Fibroblast of lung (primary cell): ENCODE measurements around the gene NAXD. TPM values are rescaled to one million over a fixed set of nuclear protein-coding genes. Genes with fewer than 3 reads are reported as not detected.

Source experiments
- DNase-seq, 2 donors: peaks; one replicate each; pipeline versions ENCODE4 v3.0.0 to v3.0.0-alpha.2; 2010; ENCODE audit warnings: low read depth in 2 of 2
- H2AFZ ChIP-seq: 2 replicates; pipeline ENCODE4 v1.5.1; 2012; ENCODE audit warnings: low read length, control low read depth, inconsistent platforms
- H3K27ac ChIP-seq: 2 replicates; pipeline ENCODE4 v1.5.1; 2011; ENCODE audit warnings: low read length, control low read depth; ENCODE audit not compliant: insufficient read depth
- H3K27me3 ChIP-seq: 2 replicates; pipeline ENCODE4 v1.5.1; 2011; ENCODE audit warnings: mild to moderate bottlenecking, low read length; ENCODE audit not compliant: control insufficient read depth, insufficient read depth
- H3K36me3 ChIP-seq: 2 replicates; pipeline ENCODE4 v1.5.1; 2011; ENCODE audit warnings: low read length; ENCODE audit not compliant: control insufficient read depth, insufficient read depth
- H3K4me1 ChIP-seq: 2 replicates; pipeline ENCODE4 v1.5.1; 2011; ENCODE audit warnings: low read length; ENCODE audit not compliant: control insufficient read depth, insufficient read depth; ENCODE audit errors: extremely low read depth
- H3K4me2 ChIP-seq: 2 replicates; pipeline ENCODE4 v1.5.1; 2011; ENCODE audit warnings: low read length, control low read depth; ENCODE audit not compliant: insufficient read depth; ENCODE audit errors: extremely low read depth
- H3K4me3 ChIP-seq, 4 experiments: fragments of 200-600 bp in 1 of 4; sonication (generic) in 1 of 4; replicated peaks in 1 of 4; 2 replicates each; pipeline ENCODE4 v1.5.1; 2011 to 2016; ENCODE audit warnings: low read length in 4 of 4, low read depth in 3 of 4, mild to moderate bottlenecking in 3 of 4, control low read depth in 2 of 4, inconsistent platforms in 1 of 4, mixed read lengths in 1 of 4; ENCODE audit not compliant: insufficient read depth in 1 of 4; ENCODE audit errors: control extremely low read depth in 1 of 4
- H3K79me2 ChIP-seq: 2 replicates; pipeline ENCODE4 v1.5.1; 2012; ENCODE audit warnings: mild to moderate bottlenecking, low read length, inconsistent platforms; ENCODE audit not compliant: control insufficient read depth, insufficient read depth
- H3K9ac ChIP-seq: 2 replicates; pipeline ENCODE4 v1.5.1; 2011; ENCODE audit warnings: mild to moderate bottlenecking, low read length, control low read depth; ENCODE audit not compliant: insufficient read depth
- H3K9me3 ChIP-seq: 2 replicates; pipeline ENCODE4 v1.5.1; 2012; ENCODE audit warnings: low read depth, low read length; ENCODE audit not compliant: control insufficient read depth, insufficient read depth
- H4K20me1 ChIP-seq: 2 replicates; pipeline ENCODE4 v1.5.1; 2011; ENCODE audit warnings: low read length; ENCODE audit not compliant: control insufficient read depth, insufficient read depth; ENCODE audit errors: extremely low read depth
- CTCF ChIP-seq, 2 donors: IDR thresholded peaks in 1 of 2; conservative IDR thresholded peaks in 1 of 2; 1 replicate in 1 of 2; 2 replicates in 1 of 2; pipeline ENCODE4 v1.5.1; 2011 to 2012; ENCODE audit warnings: low read length in 2 of 2, control low read depth in 1 of 2, inconsistent platforms in 1 of 2, low read depth in 1 of 2, mild to moderate bottlenecking in 1 of 2
- EZH2 ChIP-seq: IDR thresholded peaks from 2 replicates; pipeline ENCODE4 v1.5.1; 2012; ENCODE audit warnings: low read length, control low read depth, mild to moderate bottlenecking; ENCODE audit errors: missing control alignments
- polyA plus RNA-seq, 2 donors: library from polyadenylated mRNA; depleted of rRNA in 1 of 2; stranded (reverse) in 1 of 2; unstranded in 1 of 2; fragments of >200 nt; gene quantifications; 2 replicates each; pipeline ENCODE4 v1.2.1, GENCODE V29; 2011 to 2012; ENCODE audit warnings: missing spikeins in 1 of 2
- total RNA-seq: library from RNA; depleted of rRNA; stranded (reverse); fragments of >200 nt; gene quantifications from 2 replicates; pipeline ENCODE4 v1.2.1, GENCODE V29; 2014

Gene NAXD
- total and polyA plus RNA-seq, 2 donors (not counting 1 experiment from before 2014, with no cell fraction given) = 22.4 to 34.0 TPM

DNA sequence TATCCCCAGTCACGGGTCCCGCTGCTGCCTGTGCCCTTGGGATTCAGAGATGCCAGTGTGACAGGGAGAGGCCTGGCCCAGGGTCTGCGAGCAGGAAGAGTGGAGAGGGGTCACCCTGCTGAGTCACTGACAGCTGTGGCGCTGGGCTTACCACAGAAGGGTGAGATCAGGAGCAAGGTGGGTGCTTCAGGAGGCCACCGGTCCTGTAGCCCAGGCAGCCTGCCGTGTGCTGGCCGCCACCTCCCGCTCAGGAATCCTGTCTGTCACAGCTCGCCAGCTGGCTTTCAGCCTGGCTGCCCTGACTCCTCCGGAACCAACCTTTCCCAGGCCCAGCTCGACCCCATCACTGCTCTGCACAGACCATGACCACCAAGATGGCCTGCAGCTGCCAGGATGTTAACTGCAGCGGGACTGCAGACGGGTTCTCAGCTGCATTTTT is 25.3 kb downstream of the NAXD start:
- H3K9me3 ChIP-seq = no peaks in the 10 kb centered on the region
- H3K4me1 ChIP-seq = peaks cover 9% of the 10 kb centered on the region
- H3K9ac ChIP-seq = no peak overlapping the region
- no peak for TF ChIP-seq CTCF (conservative IDR thresholded peaks at IDR 0.05 in 1 of 2, IDR thresholded peaks at IDR 0.05 in 1 of 2; ENCODE audit: low read depth in 1 of 2, low read length in 2 of 2)
- no peak for TF ChIP-seq EZH2
- peaks cover 44% of the 10 kb centered on the region for H3K36me3 ChIP-seq
- H4K20me1 ChIP-seq = peaks cover 1% of the 10 kb centered on the region
- peak; percentile 62 to 63 for DNase-seq
- H3K27me3 ChIP-seq = no peaks in the 10 kb centered on the region
- H3K4me2 ChIP-seq = no peak overlapping the region
- H3K27ac ChIP-seq = peak overlapping the region; percentile 26
- no peak overlapping the region for H2AFZ ChIP-seq
- no peak overlapping the region for H3K4me3 ChIP-seq
- H3K79me2 ChIP-seq = no peaks in the 10 kb centered on the region

GRCh38 chr13:110641055-110642015 is 26.0 kb downstream of the NAXD start:
- peak; percentile 39 to 48 for DNase-seq
- peaks cover 9% of the 10 kb centered on the region for H3K4me1 ChIP-seq
- H3K27me3 ChIP-seq = no peaks in the 10 kb centered on the region
- no peaks in the 10 kb centered on the region for H3K79me2 ChIP-seq
- no peak overlapping the region for H3K4me2 ChIP-seq
- H4K20me1 ChIP-seq = peaks cover 1% of the 10 kb centered on the region
- H3K27ac ChIP-seq = peak overlapping the region; percentile 64
- no peaks in the 10 kb centered on the region for H3K9me3 ChIP-seq
- H3K9ac ChIP-seq = no peak overlapping the region
- no peak for TF ChIP-seq EZH2
- TF ChIP-seq CTCF (conservative IDR thresholded peaks at IDR 0.05 in 1 of 2, IDR thresholded peaks at IDR 0.05 in 1 of 2; ENCODE audit: low read depth in 1 of 2, low read length in 2 of 2) = no peak
- H3K4me3 ChIP-seq = no peak overlapping the region
- peaks cover 41% of the 10 kb centered on the region for H3K36me3 ChIP-seq
- no peak overlapping the region for H2AFZ ChIP-seq

DNA sequence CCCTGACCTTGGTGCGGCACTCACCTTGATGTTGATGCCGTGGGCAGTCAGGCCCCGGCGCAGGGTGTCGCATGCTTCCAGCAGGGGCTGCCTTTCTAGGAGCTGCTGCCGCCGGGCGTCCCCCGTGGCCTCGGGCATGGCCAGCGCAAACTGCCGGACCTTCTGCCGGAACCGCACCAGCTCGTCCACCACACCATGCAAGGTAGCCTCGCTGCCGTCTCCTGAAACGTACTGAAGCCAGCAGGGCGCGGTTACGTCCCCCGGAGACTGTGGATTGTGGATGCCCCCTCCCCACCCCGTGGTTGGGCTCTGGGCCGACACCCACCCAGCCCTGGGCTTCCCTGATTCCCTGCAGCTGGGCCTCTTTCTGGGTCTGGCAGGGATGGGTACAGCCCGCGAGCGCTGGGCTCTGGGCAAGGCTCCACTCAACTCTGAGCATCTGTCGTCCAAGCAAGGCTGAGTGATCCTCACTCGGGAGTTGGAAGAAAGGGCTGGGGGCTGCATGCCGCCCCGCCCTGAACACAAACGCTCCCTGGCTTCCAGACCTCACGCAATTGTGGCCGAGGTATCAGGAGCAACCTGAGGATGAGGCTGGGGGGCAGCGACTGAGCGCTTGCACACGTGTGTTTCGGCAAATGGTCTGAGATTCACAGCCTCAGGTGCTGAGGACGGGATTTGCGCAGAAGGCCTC is 27.1 kb downstream of the NAXD start:
- peaks cover 32% of the 10 kb centered on the region for H3K36me3 ChIP-seq
- no peak overlapping the region for H3K27ac ChIP-seq
- peaks cover 9% of the 10 kb centered on the region for H3K4me1 ChIP-seq
- H3K4me3 ChIP-seq = no peak overlapping the region
- H3K27me3 ChIP-seq = no peaks in the 10 kb centered on the region
- no peaks in the 10 kb centered on the region for H3K79me2 ChIP-seq
- no peak overlapping the region for H3K4me2 ChIP-seq
- H4K20me1 ChIP-seq = peaks cover 1% of the 10 kb centered on the region
- H2AFZ ChIP-seq = no peak overlapping the region
- TF ChIP-seq EZH2 = no peak
- TF ChIP-seq CTCF (conservative IDR thresholded peaks at IDR 0.05 in 1 of 2, IDR thresholded peaks at IDR 0.05 in 1 of 2; ENCODE audit: low read depth in 1 of 2, low read length in 2 of 2) = no peak
- no peaks in the 10 kb centered on the region for H3K9me3 ChIP-seq
- no peak for DNase-seq
- no peak overlapping the region for H3K9ac ChIP-seq
